Natural killer cell (primary cell): ENCODE data around the gene DLST. TPM values are rescaled to one million over a fixed set of nuclear protein-coding genes. Genes with fewer than 3 reads are reported as not detected.
A peak's percentile ranks its signal among the peaks of the same experiment; 100 is the strongest.

Experiments
- ATAC-seq, 3 donors: fragments of 150-1000 bp in 2 of 3; fragments of 200-7000 bp in 1 of 3; cut with Tn5 transposase; 1 replicate in 1 of 3; 2 replicates in 2 of 3; pipeline ENCODE4 v1.10.0; 2021; ENCODE audit warnings: mild to moderate bottlenecking in 2 of 3, moderate library complexity in 2 of 3
- DNase-seq, 2 donors: peaks; one replicate each; pipeline versions ENCODE4 v3.0.0 to v3.0.0-alpha.2; 2013 to 2021; ENCODE audit warnings: mixed read lengths in 1 of 2
- H3K27ac ChIP-seq: one replicate; pipeline ENCODE4 v1.5.1; 2013; ENCODE audit warnings: mild to moderate bottlenecking, low read length
- H3K27me3 ChIP-seq: one replicate; pipeline ENCODE4 v1.6.1; 2013; ENCODE audit warnings: low read length; ENCODE audit not compliant: control insufficient read depth, insufficient read depth
- H3K36me3 ChIP-seq: one replicate; pipeline ENCODE4 v1.6.1; 2013; ENCODE audit warnings: low read length; ENCODE audit not compliant: control insufficient read depth, insufficient read depth
- H3K4me1 ChIP-seq: one replicate; pipeline ENCODE4 v1.6.1; 2013; ENCODE audit warnings: low read length; ENCODE audit not compliant: control insufficient read depth, insufficient read depth
- H3K4me3 ChIP-seq: one replicate; pipeline ENCODE4 v1.5.1; 2013; ENCODE audit warnings: low read length
- H3K9me3 ChIP-seq: one replicate; pipeline ENCODE4 v1.6.1; 2013; ENCODE audit warnings: low read length; ENCODE audit not compliant: control insufficient read depth, insufficient read depth
- H3K27ac Mint-ChIP-seq, 2 donors: one replicate each; pipeline ENCODE4 v1.8.0; 2022; ENCODE audit warnings: mild to moderate bottlenecking in 2 of 2, mixed read lengths in 2 of 2, moderate library complexity in 1 of 2
- H3K27me3 Mint-ChIP-seq, 2 donors: one replicate each; pipeline ENCODE4 v1.8.0; 2022; ENCODE audit warnings: low read depth in 2 of 2, mixed read lengths in 2 of 2
- H3K36me3 Mint-ChIP-seq: one replicate; pipeline ENCODE4 v1.8.0; 2022; ENCODE audit warnings: mixed read lengths
- H3K4me1 Mint-ChIP-seq, 2 donors: one replicate each; pipeline ENCODE4 v1.8.0; 2022; ENCODE audit warnings: mixed read lengths in 2 of 2
- H3K4me3 Mint-ChIP-seq: one replicate; pipeline ENCODE4 v1.8.0; 2022; ENCODE audit warnings: mild to moderate bottlenecking, moderate library complexity, mixed read lengths
- H3K9me3 Mint-ChIP-seq, 2 donors: one replicate each; pipeline ENCODE4 v1.8.0; 2022; ENCODE audit warnings: mixed read lengths in 2 of 2
- WGBS: methylation state at CpG from one replicate; pipeline ENCODE4 v1.1.7; 2013; ENCODE audit warnings: missing lambda C conversion rate; ENCODE audit not compliant: insufficient coverage; 5-methylcytosine and 5-hydroxymethylcytosine counted together
- intact Hi-C: fragments of 100-400 bp; cut with micrococcal nuclease; formaldehyde crosslinking; loops from one replicate; pipeline ENCODE4 v1.14.2; 2022
- total RNA-seq, 4 donors: library from RNA; stranded (reverse); fragments of 120-200 nt in 1 of 4; gene quantifications; one replicate each; pipeline versions ENCODE4 v1.2.3 to v1.2.4, GENCODE V29; 2013 to 2022
- TF ChIP-seq, protein P1 (sequence below): fragments of 200-600 bp; IDR thresholded peaks from one replicate; pipeline ENCODE4 v1.8.0; 2022; ENCODE audit warnings: antibody characterized with exemption

Gene DLST
- total RNA-seq, 3 donors from 2014 or later (not counting 1 experiment from before 2014, with no cell fraction given): 161 to 180 (median 163) TPM

- TF ChIP-seq, protein P1, sequence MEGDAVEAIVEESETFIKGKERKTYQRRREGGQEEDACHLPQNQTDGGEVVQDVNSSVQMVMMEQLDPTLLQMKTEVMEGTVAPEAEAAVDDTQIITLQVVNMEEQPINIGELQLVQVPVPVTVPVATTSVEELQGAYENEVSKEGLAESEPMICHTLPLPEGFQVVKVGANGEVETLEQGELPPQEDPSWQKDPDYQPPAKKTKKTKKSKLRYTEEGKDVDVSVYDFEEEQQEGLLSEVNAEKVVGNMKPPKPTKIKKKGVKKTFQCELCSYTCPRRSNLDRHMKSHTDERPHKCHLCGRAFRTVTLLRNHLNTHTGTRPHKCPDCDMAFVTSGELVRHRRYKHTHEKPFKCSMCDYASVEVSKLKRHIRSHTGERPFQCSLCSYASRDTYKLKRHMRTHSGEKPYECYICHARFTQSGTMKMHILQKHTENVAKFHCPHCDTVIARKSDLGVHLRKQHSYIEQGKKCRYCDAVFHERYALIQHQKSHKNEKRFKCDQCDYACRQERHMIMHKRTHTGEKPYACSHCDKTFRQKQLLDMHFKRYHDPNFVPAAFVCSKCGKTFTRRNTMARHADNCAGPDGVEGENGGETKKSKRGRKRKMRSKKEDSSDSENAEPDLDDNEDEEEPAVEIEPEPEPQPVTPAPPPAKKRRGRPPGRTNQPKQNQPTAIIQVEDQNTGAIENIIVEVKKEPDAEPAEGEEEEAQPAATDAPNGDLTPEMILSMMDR: no peak
- intact Hi-C loops: no loop called here
Measured at GRCh38 chr14:74840603-74841030, 41.1 kb upstream of the DLST start.

GRCh38 chr14:74841230-74842207 is 40.2 kb upstream of the DLST start:
- Mint-ChIP-seq H3K4me1 (peaks cover 42 to 46% of the 10 kb centered on the region in 2 donors), H3K36me3 (no peaks in the 10 kb centered on the region)

More at GRCh38 chr14:74840603-74841030, 41.1 kb upstream of the DLST start:
- Histone ChIP-seq H3K4me3 (no peak overlapping the region), H3K27me3 (no peaks in the 10 kb centered on the region), H3K4me1 (peaks cover 16% of the 10 kb centered on the region), H3K36me3 (peaks cover 8% of the 10 kb centered on the region), H3K27ac (peak overlapping the region; percentile 71), H3K9me3 (no peaks in the 10 kb centered on the region)
- Mint-ChIP-seq H3K4me3 (peak overlapping the region; percentile 4), H3K27ac (peak overlapping the region; percentile 97 to 98), H3K4me1 (peaks cover 44 to 50% of the 10 kb centered on the region in 2 donors), H3K27me3 (no peaks in the 10 kb centered on the region), H3K36me3 (no peaks in the 10 kb centered on the region), H3K9me3 (no peaks in the 10 kb centered on the region)
- ATAC-seq: no peak
- 83% methylated on average over 5 of the region's 5 CpGs for WGBS
- no peak for DNase-seq

GRCh38 chr14:74843653-74844052 is 38.1 kb upstream of the DLST start:
- H3K4me1 ChIP-seq: peaks cover 15% of the 10 kb centered on the region
- H3K9me3 Mint-ChIP-seq: no peaks in the 10 kb centered on the region
- H3K4me3 ChIP-seq: no peak overlapping the region
- no peaks in the 10 kb centered on the region for H3K27me3 ChIP-seq
- intact Hi-C loops: no loop called here
- ATAC-seq: no peak
- H3K36me3 Mint-ChIP-seq: no peaks in the 10 kb centered on the region
- peaks cover 20 to 32% of the 10 kb centered on the region in 2 donors for H3K4me1 Mint-ChIP-seq
- no peaks in the 10 kb centered on the region for H3K36me3 ChIP-seq
- DNase-seq: no peak
- H3K9me3 ChIP-seq: no peaks in the 10 kb centered on the region
- no peak overlapping the region for H3K27ac ChIP-seq
- H3K4me3 Mint-ChIP-seq: no peak overlapping the region
- H3K27me3 Mint-ChIP-seq: no peaks in the 10 kb centered on the region
- TF ChIP-seq, protein P1: no peak
- peak overlapping the region; percentile 26 to 61 for H3K27ac Mint-ChIP-seq

More at GRCh38 chr14:74841230-74842207, 40.2 kb upstream of the DLST start:
- Histone ChIP-seq H3K27ac (peak overlapping the region; percentile 71), H3K36me3 (peaks cover 2% of the 10 kb centered on the region), H3K4me1 (peaks cover 16% of the 10 kb centered on the region), H3K4me3 (no peak overlapping the region), H3K27me3 (no peaks in the 10 kb centered on the region), H3K9me3 (no peaks in the 10 kb centered on the region)
- ATAC-seq (peak; percentile 41 to 75 (median 69)), DNase-seq (peak in 1 of 2 donors; percentile 47)
- WGBS: 18% methylated on average over 3 of the region's 4 CpGs
- Mint-ChIP-seq H3K27me3 (no peaks in the 10 kb centered on the region), H3K9me3 (no peaks in the 10 kb centered on the region), H3K27ac (peak overlapping the region; percentile 97 to 98), H3K4me3 (no peak overlapping the region)
- TF ChIP-seq, protein P1: no peak
- intact Hi-C loops: no loop called here
